GM12892 (cell line): ENCODE results near the gene CH25H.

Experiments used
- POLR2A ChIP-seq: IDR thresholded peaks from 2 replicates; pipeline ENCODE4 v1.6.1; 2011; ENCODE audit warnings: low read depth, low read length, control low read depth
- POLR2AphosphoS5 ChIP-seq: IDR thresholded peaks from 2 replicates; pipeline ENCODE4 v1.6.1; 2011; ENCODE audit warnings: low read depth, low read length, control low read depth
- TAF1 ChIP-seq: IDR thresholded peaks from 2 replicates; pipeline ENCODE4 v1.6.1; 2011; ENCODE audit warnings: low read depth, mild to moderate bottlenecking, control low read depth, low read length, borderline replicate concordance

- TF ChIP-seq POLR2A, result no peak
- no peak for TF ChIP-seq TAF1
- TF ChIP-seq POLR2AphosphoS5, result no peak
Observed at GRCh38 chr10:89182894-89183293, 24.2 kb downstream of the CH25H start.
